G401.6 (cell line): ENCODE measurements around the gene LSAMP.
A peak's percentile ranks its signal among the peaks of the same experiment; 100 is the strongest.

Source experiments
- FAIRE-seq: peaks from 2 replicates; lab custom pipeline; 2012; peaks lifted over from hg19 to GRCh38; lab: Jason Lieb, UNC

Gene LSAMP

DNA sequence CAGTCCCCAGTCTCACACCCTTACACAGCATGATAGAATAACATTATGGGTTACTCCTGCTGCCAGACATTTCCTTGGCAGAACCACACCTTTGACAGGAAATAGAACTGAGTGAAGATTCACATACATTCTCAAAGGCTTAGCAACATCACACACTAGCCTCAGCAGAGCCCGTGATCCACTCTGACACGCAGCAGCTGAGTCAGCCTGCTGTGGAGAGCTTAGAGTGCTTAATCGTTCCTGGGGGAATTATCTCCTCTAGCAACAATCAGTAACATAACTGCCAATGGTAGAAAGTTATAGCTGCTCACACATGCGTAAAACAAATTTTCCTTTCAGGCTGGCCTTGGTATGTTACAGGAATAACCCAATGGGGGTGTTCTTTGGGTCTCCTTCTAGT lies 439.9 kb downstream of the LSAMP start:
- no peak for FAIRE-seq

DNA sequence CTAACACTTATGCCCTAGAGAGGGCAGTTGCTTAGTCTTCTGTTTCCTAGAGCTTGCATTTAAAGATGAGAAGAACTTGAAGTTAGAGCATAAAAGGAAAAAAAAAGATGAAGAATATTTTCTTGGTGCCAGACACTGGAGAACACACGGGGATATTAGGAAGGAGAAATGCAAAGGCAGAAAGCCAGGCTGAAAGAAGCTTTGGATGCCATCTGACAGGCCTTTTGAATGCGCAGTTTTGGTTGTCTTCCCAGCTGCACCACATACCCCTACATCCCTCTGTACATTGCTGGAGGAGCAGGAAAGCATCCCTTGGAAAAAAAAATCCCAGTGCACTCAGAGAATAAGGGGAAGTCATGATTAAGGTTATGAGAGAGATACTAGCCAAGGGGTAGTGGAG lies 443.1 kb downstream of the LSAMP start:
- no peak for FAIRE-seq

DNA sequence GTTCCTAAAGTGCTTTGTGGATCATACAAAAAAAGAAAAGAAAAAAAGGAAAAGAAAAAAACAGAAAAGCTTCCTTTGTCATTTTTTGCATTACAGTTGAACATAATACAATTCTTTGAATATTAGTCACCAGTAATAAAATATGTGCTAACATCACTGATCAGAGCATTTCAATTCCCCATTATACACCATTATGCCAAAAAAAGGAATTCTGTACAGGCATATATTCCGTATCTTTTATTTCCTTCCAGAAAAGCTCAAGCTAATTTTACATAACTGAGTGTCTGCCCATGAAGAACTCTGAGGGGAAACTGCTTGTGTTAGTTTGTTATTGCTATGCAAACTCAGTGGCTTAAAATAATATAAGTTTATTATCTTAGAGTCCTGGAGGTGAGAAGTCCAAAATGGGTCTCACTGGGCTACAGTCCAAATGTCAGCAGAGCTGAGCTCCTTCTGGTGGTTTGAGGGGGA lies 444.1 kb downstream of the LSAMP start:
- no peak for FAIRE-seq

DNA sequence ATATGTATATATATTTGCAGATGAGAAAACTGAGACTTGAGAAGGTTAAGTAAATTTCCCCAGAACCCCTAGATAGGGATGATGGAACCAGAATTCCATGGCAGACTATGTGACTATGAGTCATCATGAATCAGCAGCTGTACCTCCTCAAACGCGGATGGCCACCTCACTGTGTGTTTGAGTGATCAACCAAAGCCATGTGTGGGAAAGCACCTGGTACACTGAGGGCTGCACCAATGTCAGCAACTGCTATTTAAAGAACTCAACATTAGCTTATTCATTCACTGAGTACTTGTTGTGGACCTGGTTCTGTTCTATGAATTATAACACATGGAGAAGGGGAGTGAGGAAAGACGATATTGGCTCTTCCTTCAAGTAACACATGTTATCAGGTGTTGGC lies 445.0 kb downstream of the LSAMP start:
- FAIRE-seq: peak; percentile 98

DNA sequence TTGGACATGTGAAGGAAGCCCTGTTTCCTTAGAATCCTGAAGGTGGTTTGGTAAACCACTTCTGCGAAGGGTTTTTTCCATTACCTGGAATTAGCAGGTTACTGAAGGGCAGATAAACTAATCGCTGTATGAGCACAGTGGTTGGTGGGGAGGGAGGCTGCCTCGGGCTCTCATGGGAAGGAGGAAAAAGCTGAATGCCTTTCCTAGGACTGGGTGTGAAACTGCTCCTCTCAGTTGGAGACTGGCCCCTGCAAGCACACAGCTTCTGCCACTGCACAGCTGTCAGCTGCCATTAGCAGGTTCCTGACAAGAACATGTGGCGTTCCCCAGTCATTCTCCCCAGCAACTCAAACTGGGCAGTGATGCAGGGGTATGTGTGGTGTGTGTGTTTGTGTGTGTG lies 445.7 kb downstream of the LSAMP start:
- FAIRE-seq: peak; percentile 85

DNA sequence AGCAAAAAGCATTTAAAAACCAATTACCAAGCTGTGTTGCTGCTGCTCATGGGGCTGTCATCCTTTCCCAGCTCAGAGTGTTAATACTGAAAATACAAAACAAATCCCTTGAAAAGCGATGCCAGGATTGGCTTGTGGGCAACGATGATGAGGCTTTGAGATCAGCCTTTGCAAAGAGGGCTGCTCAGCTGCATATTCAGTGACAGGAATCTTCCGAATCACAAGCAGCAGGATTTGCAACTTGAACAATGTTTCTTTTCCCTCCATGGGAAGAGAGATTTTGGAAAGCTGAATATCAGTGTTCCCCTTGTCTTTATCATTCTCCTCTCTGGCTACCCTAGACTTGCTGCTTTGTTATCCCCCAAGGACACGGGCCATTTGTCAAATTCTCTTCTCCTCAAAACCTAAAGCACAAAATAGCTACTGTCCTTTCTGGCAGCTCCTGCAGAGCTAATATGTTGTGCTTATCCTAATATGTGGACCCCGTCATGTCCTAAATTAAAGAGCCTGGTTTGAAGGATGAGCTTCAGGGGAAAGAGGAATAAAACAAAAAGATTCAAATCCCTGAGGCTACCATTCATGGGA lies 446.2 kb downstream of the LSAMP start:
- peak; percentile 68 for FAIRE-seq

DNA sequence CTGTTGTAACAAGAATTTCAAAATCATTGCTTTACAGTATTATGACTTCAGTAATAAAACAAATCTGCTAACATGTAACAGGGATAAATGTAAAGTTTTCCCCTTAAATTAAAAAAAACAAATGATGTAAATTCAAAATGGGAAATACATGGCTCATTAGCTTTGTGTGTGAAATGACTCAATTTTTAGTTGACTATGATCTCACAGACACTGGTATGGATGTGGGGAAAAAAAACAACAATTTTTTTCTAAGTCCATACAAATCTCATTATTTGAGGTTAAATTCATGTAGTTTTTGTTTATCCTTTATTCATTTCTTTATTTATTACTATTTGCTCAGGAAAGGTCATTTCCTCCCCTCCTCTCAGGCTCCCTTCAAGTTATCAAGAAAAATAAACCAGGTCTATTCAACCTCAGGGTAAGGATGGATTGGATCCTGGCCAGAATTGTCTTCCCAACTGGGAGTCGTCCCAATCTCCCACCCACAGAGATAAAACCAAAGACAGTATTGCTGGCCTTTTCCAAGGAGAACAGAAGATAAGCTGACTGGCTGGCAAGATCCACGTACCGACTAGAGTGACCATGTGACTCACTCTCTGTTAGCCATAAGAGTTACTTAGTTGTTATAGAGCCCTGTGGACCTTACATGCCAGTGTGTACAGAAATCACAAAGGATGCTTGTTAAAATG lies 448.7 kb downstream of the LSAMP start:
- peak; percentile 58 for FAIRE-seq

DNA sequence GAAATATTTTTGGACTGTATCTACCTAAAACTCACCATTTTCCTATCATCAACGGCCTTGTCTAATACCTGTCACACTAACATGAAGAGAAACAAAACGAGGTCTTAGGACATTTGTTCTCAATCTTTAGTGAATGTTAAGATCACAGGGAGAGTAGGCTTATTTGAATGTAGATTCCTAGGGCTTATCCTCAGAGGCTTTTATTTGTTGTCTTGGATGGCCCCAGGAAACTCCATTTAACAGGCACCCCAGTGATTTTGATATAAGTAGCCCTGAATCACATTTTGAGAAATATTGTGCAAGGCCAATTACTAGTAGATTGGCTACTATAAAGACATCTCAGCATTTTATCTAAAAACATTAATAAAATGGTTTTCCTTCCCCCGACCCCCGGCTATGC lies 454.6 kb downstream of the LSAMP start:
- FAIRE-seq: no peak

DNA sequence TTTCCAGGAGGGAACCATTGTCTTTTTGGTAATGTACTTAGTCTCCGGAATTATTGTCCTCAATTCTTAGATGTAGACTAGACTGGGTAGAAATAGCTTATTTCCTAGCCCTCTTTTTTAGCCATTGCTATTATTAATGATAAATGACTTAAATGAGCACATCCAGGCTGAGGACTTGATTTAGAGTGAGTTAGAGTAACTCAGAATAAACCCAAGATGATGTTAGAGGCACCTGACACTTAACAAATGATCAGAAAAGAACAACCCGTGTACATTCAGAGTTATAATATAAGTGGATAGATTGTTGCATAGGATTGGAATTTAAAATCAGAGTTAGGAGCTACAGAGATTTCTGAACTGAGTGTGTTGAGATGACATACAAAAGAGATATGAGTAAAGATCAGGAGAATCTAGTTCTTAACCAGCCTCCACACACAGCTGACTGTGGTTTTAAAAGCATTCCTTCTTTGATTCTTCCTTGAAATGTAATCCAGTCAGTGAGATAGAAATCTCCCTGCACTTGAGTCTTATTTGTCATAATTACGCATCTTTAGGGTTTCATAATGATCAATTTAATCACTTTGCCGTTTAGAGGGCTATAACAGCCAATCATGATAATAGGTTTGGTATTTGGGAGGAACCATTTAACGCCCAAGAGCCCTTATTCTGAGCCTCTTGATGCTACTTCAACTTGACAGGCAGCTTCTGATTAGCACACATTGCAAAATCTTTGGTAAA lies 455.4 kb downstream of the LSAMP start:
- FAIRE-seq: peak; percentile 88

DNA sequence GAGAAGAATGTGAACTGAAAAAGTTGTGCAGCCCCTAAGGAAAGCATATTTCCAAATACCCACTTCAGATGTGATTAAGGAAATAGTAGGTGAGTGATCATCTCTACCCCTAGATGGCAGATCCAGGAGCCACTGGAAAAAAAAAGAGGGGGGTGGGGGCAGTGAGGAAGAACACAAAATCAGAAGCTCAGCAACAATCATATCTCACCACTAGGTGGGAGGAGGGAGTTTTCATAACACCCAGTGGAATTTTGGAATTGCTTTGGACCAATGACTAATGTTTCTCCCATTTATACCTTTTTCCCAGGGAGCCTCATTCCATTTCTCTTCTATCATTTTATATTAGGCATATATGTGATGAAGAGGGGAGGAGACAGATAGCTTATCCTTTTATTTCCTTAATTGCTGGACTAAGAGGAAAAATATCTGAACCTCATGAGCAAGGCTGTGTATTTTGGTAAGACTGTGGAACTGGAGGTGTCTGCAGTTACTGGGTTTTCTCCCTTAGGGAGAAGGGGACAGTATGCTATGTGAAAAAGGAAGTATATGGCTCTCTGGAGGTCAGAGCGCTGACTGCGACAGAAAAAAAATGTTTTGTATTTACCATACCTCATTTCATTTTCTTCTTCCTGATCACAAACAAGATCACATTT lies 458.6 kb downstream of the LSAMP start:
- peak; percentile 95 for FAIRE-seq

DNA sequence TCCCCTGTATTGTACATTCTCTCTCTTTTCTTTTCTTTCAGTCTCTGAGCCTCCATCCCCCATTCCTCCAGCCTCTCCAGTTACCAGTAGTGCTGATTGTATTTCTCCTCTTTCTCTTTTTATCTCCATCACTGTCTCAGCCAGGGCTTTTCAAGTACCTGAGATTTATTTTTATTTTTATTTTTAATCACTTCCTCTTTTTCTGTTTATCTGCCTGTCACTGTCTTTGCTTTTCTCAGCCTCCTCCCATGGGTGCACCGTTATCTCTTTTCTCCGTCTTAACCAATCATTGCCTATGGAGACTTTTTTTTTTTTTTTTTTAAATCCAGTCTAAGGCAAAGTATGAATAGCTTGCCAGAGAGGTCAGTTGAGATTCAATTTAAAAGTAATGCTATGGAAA lies 462.7 kb downstream of the LSAMP start:
- no peak for FAIRE-seq

DNA sequence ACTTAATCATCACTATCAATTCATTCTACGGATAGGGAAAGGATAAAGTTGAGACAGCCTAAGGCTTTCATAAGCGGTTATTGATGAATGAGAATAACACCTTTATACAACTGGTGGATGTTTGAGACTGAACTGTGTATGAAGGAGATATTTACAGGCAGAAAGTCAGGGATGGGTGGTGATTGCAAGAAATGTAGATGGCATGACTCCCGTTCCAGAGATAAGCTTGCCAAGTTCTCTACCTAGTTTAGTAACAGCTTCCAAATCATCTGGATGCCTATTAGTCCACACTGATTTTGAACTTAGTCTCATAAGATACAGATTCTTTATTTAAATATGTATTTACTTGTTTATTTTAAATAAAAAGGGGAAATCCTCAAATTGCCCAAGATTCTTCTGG lies 463.2 kb downstream of the LSAMP start:
- no peak for FAIRE-seq

DNA sequence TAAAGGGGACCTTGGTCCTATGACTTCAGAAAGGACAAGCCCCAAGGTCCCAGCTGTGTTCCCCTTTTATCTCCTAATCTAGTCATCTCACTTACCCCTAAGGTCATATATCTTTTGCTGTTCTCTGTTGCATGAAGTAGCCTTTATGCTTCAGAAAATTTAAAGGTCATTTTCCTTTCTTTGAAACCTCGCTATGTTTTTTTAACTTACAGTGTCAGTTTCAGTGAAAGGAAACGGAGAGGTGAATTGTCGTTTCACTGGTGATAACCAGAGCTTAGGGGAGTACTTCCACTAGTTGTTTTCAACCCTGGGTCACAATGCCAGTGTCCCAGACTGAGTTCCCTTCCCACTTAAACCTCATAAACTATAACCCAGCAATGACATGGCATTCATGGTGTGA lies 464.6 kb downstream of the LSAMP start:
- no peak for FAIRE-seq

DNA sequence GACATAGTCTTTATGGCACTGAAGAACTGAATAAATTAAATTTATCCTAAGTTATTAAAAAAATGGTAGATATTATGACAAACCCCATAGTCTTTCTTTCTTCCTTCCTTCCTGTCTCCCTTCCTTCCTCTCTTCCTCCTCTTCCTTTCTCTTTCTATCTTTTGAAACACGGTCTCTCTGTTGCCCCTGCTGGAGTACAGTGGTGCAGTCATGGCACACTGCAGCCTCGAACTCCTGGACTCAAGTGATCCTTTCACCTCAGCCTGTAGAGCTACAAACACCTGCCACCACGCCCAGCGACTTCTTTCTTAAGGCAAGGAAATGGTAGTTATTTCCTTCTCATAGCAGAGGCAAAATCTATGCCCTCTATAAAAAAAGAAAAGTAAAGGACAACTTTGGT lies 467.4 kb downstream of the LSAMP start:
- FAIRE-seq: no peak

DNA sequence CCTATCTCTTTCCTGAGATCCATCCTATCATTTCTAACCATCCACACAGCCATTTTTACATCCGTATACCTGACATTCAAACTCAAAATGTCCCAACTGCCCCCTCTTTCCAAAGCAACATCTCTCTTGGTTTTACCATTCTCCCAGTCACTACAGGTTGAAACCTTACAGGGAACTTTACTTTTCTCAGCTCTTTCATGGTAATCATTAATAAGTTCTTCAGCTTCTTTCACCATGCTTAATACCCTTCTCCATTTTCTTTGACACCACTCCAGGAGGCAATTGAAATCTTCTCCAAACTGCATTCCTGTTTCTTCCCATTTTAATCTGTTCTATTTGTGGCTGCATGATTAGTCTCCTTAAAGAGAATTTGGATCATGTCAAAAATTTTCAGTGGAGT lies 469.5 kb downstream of the LSAMP start:
- FAIRE-seq: no peak

DNA sequence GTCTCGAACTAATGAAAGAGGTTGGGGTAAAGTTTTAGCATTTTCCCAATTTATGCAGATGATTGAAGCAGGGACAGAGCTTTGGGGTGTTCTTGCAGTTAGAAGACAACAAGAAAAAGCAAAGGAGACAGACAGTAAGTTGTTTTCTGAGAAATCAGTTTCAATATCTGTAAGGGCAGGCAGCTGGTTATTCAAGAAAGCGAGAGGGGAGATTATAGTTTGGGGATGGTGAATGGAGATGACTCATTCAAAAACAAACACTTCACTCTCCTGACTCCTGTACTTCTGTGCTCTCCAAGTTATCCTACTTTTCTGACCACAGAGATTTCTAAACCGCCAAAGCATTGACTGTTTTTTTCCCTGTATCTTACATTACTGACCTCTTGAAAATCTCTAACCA lies 469.9 kb downstream of the LSAMP start:
- FAIRE-seq: no peak

DNA sequence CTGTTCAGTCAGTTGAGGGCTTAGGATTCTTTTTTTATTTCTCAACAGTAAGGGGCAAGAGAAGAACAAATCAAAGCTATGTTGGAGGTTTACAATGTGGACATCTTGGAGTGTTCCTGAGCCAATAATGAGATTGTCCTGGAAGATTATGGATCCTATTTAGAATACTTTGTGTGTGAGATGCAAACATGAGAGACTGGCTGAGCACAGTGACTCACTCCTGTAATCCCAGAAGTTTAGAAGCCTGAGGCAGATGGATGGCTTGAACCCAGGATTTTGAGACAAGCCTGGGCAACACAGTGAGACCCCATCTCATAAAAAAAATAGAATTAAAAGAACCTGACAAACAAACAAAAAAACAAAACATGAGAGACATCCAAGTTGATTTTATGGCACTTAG lies 470.3 kb downstream of the LSAMP start:
- FAIRE-seq: no peak

DNA sequence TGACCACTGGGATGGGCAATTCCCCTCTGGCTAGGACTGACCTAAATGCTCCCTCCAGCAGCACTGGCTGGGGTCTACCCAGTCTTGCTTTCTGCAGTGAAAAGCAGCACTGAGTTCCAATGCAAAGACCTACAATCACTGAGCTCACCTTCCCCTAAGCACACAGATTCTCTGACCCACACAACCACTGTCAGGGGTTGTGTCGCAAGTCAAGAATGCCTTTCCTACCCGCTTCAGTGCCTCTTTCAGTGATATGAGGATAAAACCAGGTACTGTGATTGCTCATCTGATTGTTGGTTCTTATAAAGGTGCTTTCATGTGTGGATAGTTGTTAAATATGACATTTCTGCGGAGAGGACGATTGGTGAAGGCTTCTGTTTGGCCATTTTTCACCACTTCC lies 476.4 kb downstream of the LSAMP start:
- FAIRE-seq: no peak

DNA sequence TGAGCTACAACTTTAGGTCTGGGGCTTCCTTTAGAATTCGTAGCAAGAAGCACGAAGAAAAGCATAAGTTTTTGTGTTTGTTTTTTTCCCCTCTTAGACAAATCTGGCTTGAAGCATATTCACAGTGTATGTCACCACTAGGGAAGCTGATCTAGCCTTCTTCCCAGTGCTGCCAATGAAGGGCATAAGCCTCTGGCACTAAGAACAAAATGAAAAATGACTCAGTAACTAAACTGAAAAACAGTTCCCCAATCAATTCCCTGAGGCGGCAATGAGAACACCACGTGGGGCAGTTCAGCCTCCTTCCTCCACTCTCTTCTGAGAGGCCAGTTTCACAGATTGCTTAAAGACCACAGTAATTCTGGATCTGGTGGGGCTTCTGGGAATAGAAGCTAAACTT lies 483.9 kb downstream of the LSAMP start:
- no peak for FAIRE-seq

DNA sequence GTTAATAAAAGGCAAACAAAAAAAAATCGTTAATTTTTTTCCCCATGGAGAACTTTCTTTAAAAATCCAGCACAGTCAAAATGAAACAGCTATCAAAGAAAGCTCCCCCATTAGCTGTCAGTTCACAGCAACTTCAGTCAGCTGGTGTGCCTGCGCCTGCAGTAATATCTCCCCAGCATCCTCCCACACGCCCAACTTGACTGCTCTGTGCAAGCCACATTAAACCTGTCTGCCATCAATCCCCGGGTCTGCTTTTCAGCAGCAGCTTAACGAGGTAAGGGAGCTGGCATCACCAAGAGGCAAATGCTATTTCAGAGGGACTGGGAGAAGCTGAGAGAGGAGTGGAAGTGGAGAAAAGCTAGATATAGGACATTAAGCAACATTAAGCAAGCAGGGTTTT lies 484.5 kb downstream of the LSAMP start:
- no peak for FAIRE-seq

DNA sequence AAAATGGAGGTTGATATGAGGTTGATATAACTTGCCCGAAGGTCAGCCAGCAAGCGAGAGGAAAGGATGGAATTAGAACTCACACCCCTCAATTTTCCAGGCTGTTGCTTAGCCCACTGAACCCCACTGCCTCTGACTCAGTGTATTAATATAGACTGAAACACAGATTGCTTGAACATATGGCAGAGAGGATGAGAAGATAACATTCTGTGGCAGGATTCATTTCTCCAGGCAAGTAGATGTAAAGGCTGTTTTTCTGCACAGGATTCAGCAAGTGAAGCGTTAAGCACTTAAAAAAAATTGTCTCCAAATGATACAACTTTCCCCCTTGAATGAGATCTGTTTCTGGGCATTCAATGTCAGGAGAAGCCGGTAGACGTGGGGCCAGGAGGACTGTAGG lies 486.8 kb downstream of the LSAMP start:
- no peak for FAIRE-seq

DNA sequence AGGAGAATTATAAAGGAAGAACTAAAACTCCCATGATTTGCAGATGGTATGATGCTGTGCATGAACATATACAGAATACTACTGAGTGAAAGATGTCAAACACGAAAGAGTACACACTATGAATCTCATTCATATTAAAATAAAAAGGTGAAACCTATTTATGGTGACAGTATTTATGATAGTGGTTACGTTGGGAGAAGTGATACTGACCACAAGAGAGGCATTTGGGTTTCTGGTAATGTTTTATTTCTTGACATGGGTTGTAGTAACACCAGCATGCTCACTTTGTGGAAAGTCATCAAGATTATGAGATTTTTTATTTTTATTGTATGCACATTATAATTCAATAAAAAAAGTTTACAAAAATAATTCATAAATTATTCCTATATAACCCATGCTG lies 498.0 kb downstream of the LSAMP start:
- FAIRE-seq: no peak

DNA sequence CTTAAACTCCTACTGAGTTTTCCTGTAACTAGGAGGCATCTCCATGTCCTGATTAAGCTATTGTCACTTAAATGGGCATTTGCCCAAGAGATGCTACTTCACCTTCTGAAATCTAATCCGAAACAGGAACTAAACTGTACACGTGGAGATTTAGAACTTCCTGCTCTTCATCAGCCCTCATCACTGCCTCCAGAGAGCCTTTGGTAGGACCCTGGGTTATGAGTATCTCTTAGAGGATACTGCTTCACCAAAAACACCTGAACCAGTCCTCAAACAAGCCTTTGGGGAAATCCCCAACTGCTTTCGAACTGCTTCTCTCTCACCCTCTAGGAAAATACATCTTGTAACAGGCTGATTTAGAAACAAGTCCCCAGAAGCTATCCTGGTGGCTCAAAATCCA lies 501.7 kb downstream of the LSAMP start:
- no peak for FAIRE-seq
